Measurements from ENCODE around the gene ZNF835.

The ZNF835 gene

GRCh38 chr19:56699552-56699951, 28.0 kb upstream of the ZNF835 start:
- Histone ChIP-seq H3K79me1 (replicated peaks; ENCODE audit: low read length, poor library complexity, severe bottlenecking) (no peaks in the 10 kb centered on the region), H3K18ac (ENCODE audit: low read depth in 1 of 2, low read length in 2 of 2) (no peak overlapping the region), H2BK15ac (ENCODE audit: low read depth, poor library complexity, severe bottlenecking) (no peak overlapping the region), H3K27ac (ENCODE audit: low read length, poor library complexity, severe bottlenecking) (no peak overlapping the region), H3K9ac (ENCODE audit: low read length) (no peak overlapping the region), H3K4me2 (ENCODE audit: low read length, poor library complexity, severe bottlenecking) (no peak overlapping the region), H3K4me1 (ENCODE audit: control insufficient read depth, insufficient read depth, low read depth, low read length) (no peaks in the 10 kb centered on the region), H4K91ac (ENCODE audit: low read length) (no peak overlapping the region), H3K14ac (ENCODE audit: low read length in 2 of 2) (no peak overlapping the region), H2AK5ac (ENCODE audit: low read length, severe bottlenecking) (no peak overlapping the region), H3K23ac (ENCODE audit: low read length in 2 of 2) (no peak overlapping the region), H2AFZ (ENCODE audit: low read depth, low read length) (no peak overlapping the region), H2BK12ac (ENCODE audit: low read length in 2 of 2) (no peak overlapping the region), H2BK5ac (ENCODE audit: low read depth, low read length, poor library complexity, severe bottlenecking) (no peak overlapping the region), H2BK120ac (ENCODE audit: low read depth, low read length) (no peak overlapping the region), H3K9me3 (ENCODE audit: control insufficient read depth, low read length) (peaks cover 44% of the 10 kb centered on the region), H3K27me3 (ENCODE audit: control insufficient read depth in 1 of 2, insufficient read depth in 1 of 2, low read length in 2 of 2) (no peaks in the 10 kb centered on the region), H3K36me3 (ENCODE audit: control insufficient read depth in 1 of 2, insufficient read depth in 2 of 2, low read depth in 1 of 2, low read length in 2 of 2) (no peaks in the 10 kb centered on the region), H4K8ac (ENCODE audit: low read length) (no peak overlapping the region), H3K4me3 (ENCODE audit: insufficient read depth in 1 of 2, low read depth in 1 of 2, low read length in 2 of 2) (no peak overlapping the region), H3K4ac (ENCODE audit: low read depth in 1 of 2, low read length in 2 of 2) (no peak overlapping the region)
- 73% methylated on average over 2 of the region's 3 CpGs for WGBS
- no peak for DNase-seq

- no peak overlapping the region for H3K18ac ChIP-seq (ENCODE audit: low read depth in 1 of 2, low read length in 2 of 2)
- H2BK5ac ChIP-seq (ENCODE audit: low read depth, low read length, poor library complexity, severe bottlenecking) = no peak overlapping the region
- H3K9ac ChIP-seq (ENCODE audit: low read length) = no peak overlapping the region
- peaks cover 21% of the 10 kb centered on the region for H3K9me3 ChIP-seq (ENCODE audit: control insufficient read depth, low read length)
- no peak overlapping the region for H2AK5ac ChIP-seq (ENCODE audit: low read length, severe bottlenecking)
- no peaks in the 10 kb centered on the region for H3K27me3 ChIP-seq (ENCODE audit: control insufficient read depth in 1 of 2, insufficient read depth in 1 of 2, low read length in 2 of 2)
- H3K4me2 ChIP-seq (ENCODE audit: low read length, poor library complexity, severe bottlenecking) = no peak overlapping the region
- H2BK15ac ChIP-seq (ENCODE audit: low read depth, poor library complexity, severe bottlenecking) = no peak overlapping the region
- H3K27ac ChIP-seq (ENCODE audit: low read length, poor library complexity, severe bottlenecking) = no peak overlapping the region
- WGBS = 52% methylated on average over 5 of the region's 8 CpGs
- no peak overlapping the region for H2AFZ ChIP-seq (ENCODE audit: low read depth, low read length)
- H3K36me3 ChIP-seq (ENCODE audit: control insufficient read depth in 1 of 2, insufficient read depth in 2 of 2, low read depth in 1 of 2, low read length in 2 of 2) = no peaks in the 10 kb centered on the region
- H4K91ac ChIP-seq (ENCODE audit: low read length) = no peak overlapping the region
- DNase-seq = no peak
- H4K8ac ChIP-seq (ENCODE audit: low read length) = no peak overlapping the region
- no peak overlapping the region for H2BK120ac ChIP-seq (ENCODE audit: low read depth, low read length)
- no peak overlapping the region for H3K4ac ChIP-seq (ENCODE audit: low read depth in 1 of 2, low read length in 2 of 2)
- H3K4me3 ChIP-seq (ENCODE audit: insufficient read depth in 1 of 2, low read depth in 1 of 2, low read length in 2 of 2) = no peak overlapping the region
- no peaks in the 10 kb centered on the region for H3K79me1 ChIP-seq (replicated peaks; ENCODE audit: low read length, poor library complexity, severe bottlenecking)
- no peak overlapping the region for H3K23ac ChIP-seq (ENCODE audit: low read length in 2 of 2)
- H3K14ac ChIP-seq (ENCODE audit: low read length in 2 of 2) = no peak overlapping the region
- H3K4me1 ChIP-seq (ENCODE audit: control insufficient read depth, insufficient read depth, low read depth, low read length) = no peaks in the 10 kb centered on the region
- H2BK12ac ChIP-seq (ENCODE audit: low read length in 2 of 2) = no peak overlapping the region
These were observed 20.8 kb upstream of the ZNF835 start for GRCh38 chr19:56692206-56692895.

DNA sequence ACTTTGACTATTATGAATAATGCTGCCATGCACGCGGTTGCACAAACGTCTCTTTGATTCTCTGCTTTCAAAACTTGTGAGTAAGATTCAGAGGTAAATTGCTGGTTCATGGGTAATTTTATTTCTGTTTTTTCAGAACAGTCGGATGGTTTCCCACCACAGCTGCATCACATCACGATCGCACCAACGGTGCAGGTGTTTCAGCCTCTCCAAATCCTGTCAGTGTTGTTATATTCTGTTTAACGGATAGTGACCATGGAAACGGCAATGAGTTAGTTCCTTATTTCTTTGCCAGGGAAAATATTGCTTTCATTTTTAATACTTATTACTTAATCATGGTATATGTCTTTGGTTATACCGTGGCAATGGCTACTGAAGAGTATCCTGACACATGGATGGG, 19.1 kb upstream of the ZNF835 start:
- Histone ChIP-seq H2AK5ac (ENCODE audit: low read length, severe bottlenecking) (no peak overlapping the region), H2BK12ac (ENCODE audit: low read length in 2 of 2) (no peak overlapping the region), H4K91ac (ENCODE audit: low read length) (no peak overlapping the region), H3K18ac (ENCODE audit: low read depth in 1 of 2, low read length in 2 of 2) (no peak overlapping the region), H3K9me3 (ENCODE audit: control insufficient read depth, low read length) (peaks cover 19% of the 10 kb centered on the region), H3K36me3 (ENCODE audit: control insufficient read depth in 1 of 2, insufficient read depth in 2 of 2, low read depth in 1 of 2, low read length in 2 of 2) (no peaks in the 10 kb centered on the region), H4K8ac (ENCODE audit: low read length) (no peak overlapping the region), H3K23ac (ENCODE audit: low read length in 2 of 2) (no peak overlapping the region), H3K4me2 (ENCODE audit: low read length, poor library complexity, severe bottlenecking) (no peak overlapping the region), H2BK5ac (ENCODE audit: low read depth, low read length, poor library complexity, severe bottlenecking) (no peak overlapping the region), H3K27ac (ENCODE audit: low read length, poor library complexity, severe bottlenecking) (no peak overlapping the region), H3K79me1 (replicated peaks; ENCODE audit: low read length, poor library complexity, severe bottlenecking) (no peaks in the 10 kb centered on the region), H2BK15ac (ENCODE audit: low read depth, poor library complexity, severe bottlenecking) (no peak overlapping the region), H3K14ac (ENCODE audit: low read length in 2 of 2) (no peak overlapping the region), H3K4me1 (ENCODE audit: control insufficient read depth, insufficient read depth, low read depth, low read length) (no peaks in the 10 kb centered on the region), H3K4ac (ENCODE audit: low read depth in 1 of 2, low read length in 2 of 2) (no peak overlapping the region), H3K27me3 (ENCODE audit: control insufficient read depth in 1 of 2, insufficient read depth in 1 of 2, low read length in 2 of 2) (no peaks in the 10 kb centered on the region), H2AFZ (ENCODE audit: low read depth, low read length) (no peak overlapping the region), H3K9ac (ENCODE audit: low read length) (no peak overlapping the region), H2BK120ac (ENCODE audit: low read depth, low read length) (no peak overlapping the region), H3K4me3 (ENCODE audit: insufficient read depth in 1 of 2, low read depth in 1 of 2, low read length in 2 of 2) (no peak overlapping the region)
- WGBS = 89% methylated on average over 8 of the region's 10 CpGs
- DNase-seq = no peak

DNA sequence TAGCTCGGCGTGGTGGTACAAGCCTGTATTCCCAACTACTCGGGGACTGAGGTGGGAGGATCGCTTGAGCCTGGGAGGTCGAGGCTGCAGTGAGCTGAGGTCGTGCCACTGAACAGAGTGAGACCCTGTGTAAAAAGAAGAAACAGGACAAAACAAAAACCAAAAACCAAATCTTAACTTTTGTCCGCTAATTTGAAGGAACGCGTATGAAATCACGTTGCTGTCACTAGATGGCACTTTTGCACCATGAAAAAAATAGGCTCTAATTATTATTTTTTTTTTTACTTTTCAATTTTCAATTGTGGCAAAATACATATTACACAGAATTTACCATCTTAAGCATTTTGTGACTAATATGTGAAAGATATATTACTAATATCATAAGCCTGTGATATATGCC, 17.6 kb upstream of the ZNF835 start:
- peaks cover 15% of the 10 kb centered on the region for H3K9me3 ChIP-seq (ENCODE audit: control insufficient read depth, low read length)

More for the DNA sequence above, 17.6 kb upstream of the ZNF835 start:
- no peak overlapping the region for H3K27ac ChIP-seq (ENCODE audit: low read length, poor library complexity, severe bottlenecking)
- no peaks in the 10 kb centered on the region for H3K36me3 ChIP-seq (ENCODE audit: control insufficient read depth in 1 of 2, insufficient read depth in 2 of 2, low read depth in 1 of 2, low read length in 2 of 2)
- no peak overlapping the region for H3K18ac ChIP-seq (ENCODE audit: low read depth in 1 of 2, low read length in 2 of 2)
- H2AFZ ChIP-seq (ENCODE audit: low read depth, low read length) = no peak overlapping the region
- no peak overlapping the region for H2BK12ac ChIP-seq (ENCODE audit: low read length in 2 of 2)
- H3K27me3 ChIP-seq (ENCODE audit: control insufficient read depth in 1 of 2, insufficient read depth in 1 of 2, low read length in 2 of 2) = no peaks in the 10 kb centered on the region
- H4K8ac ChIP-seq (ENCODE audit: low read length) = no peak overlapping the region
- H3K4me1 ChIP-seq (ENCODE audit: control insufficient read depth, insufficient read depth, low read depth, low read length) = no peaks in the 10 kb centered on the region
- H3K79me1 ChIP-seq (replicated peaks; ENCODE audit: low read length, poor library complexity, severe bottlenecking) = no peaks in the 10 kb centered on the region
- no peak overlapping the region for H4K91ac ChIP-seq (ENCODE audit: low read length)
- H2BK120ac ChIP-seq (ENCODE audit: low read depth, low read length) = no peak overlapping the region
- no peak overlapping the region for H3K9ac ChIP-seq (ENCODE audit: low read length)
- 68% methylated on average over 6 of the region's 10 CpGs for WGBS
- H2AK5ac ChIP-seq (ENCODE audit: low read length, severe bottlenecking) = no peak overlapping the region
- no peak overlapping the region for H3K4me3 ChIP-seq (ENCODE audit: insufficient read depth in 1 of 2, low read depth in 1 of 2, low read length in 2 of 2)
- no peak overlapping the region for H2BK5ac ChIP-seq (ENCODE audit: low read depth, low read length, poor library complexity, severe bottlenecking)
- H2BK15ac ChIP-seq (ENCODE audit: low read depth, poor library complexity, severe bottlenecking) = no peak overlapping the region
- no peak for DNase-seq
- H3K4ac ChIP-seq (ENCODE audit: low read depth in 1 of 2, low read length in 2 of 2) = no peak overlapping the region
- H3K23ac ChIP-seq (ENCODE audit: low read length in 2 of 2) = no peak overlapping the region
- H3K14ac ChIP-seq (ENCODE audit: low read length in 2 of 2) = no peak overlapping the region
- no peak overlapping the region for H3K4me2 ChIP-seq (ENCODE audit: low read length, poor library complexity, severe bottlenecking)

Measured in mesenchymal stem cell (in vitro differentiated cells and primary cell).